Retinal pigment epithelial cell (primary cell): ENCODE data around the gene KLC4.

Experiments used
- DNase-seq: peaks from one replicate; pipeline ENCODE4 v3.0.0-alpha.2; 2010; ENCODE audit warnings: low read depth
- H3K4me3 ChIP-seq: 2 replicates; pipeline ENCODE4 v1.5.1; 2011; ENCODE audit warnings: mild to moderate bottlenecking, low read length, control low read depth, moderate library complexity
- CTCF ChIP-seq: conservative IDR thresholded peaks from 2 replicates; pipeline ENCODE4 v1.5.1; 2011; ENCODE audit warnings: low read depth, low read length, control low read depth, inconsistent platforms

KLC4 gene

GRCh38 chr6:43016176-43016942 is 43.1 kb upstream of the KLC4 start:
- H3K4me3 ChIP-seq, result no peak overlapping the region
- DNase-seq, result no peak
- TF ChIP-seq CTCF, result no peak

DNA sequence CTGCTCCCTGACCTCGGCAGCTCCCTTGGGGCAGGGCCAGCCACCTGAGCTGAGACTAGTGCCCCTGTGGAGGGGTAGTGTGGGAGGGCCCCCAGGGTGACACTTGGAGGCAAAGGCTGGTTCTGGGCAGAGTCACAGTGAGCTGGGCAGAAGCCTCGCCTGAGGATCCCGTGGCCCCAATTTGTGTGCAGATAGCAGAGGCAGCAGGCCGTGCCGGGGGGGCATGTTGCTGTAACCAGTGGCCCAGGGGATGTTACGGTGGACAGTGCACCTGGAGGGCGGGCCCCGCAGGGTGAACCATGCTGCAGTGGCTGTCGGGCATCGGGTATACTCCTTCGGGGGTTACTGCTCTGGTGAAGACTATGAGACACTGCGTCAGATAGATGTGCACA is 42.5 kb upstream of the KLC4 start:
- no peak for TF ChIP-seq CTCF
- no peak overlapping the region for H3K4me3 ChIP-seq
- DNase-seq, result no peak

GRCh38 chr6:43019152-43019551 is 40.3 kb upstream of the KLC4 start:
- no peak overlapping the region for H3K4me3 ChIP-seq
- no peak for DNase-seq
- no peak for TF ChIP-seq CTCF

- no peak for TF ChIP-seq CTCF
- no peak for DNase-seq
- H3K4me3 ChIP-seq, result no peak overlapping the region
Measured at GRCh38 chr6:43020052-43020705, 39.3 kb upstream of the KLC4 start.

DNA sequence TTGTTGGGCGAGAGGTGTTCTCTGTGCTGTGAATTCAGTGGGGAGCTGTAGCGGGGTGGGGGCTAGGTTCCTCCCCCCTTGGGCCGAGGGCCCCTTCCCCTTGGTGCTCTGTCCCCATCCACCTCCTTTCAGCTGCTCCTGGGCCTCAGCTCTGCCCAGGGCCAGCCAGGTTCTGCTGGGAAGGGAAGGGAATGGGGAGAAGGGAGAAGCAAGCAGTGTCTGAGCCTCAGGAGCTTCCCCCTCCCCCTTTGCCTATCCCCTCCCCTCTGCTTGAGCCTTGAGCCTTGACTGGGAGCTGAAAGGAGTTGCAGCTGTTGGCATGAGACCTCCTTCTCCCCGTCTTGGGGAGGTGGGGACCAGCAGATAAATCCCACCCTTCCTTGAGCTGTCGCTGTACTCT is 38.6 kb upstream of the KLC4 start:
- no peak for TF ChIP-seq CTCF
- no peak for DNase-seq
- peak overlapping the region; percentile 75 for H3K4me3 ChIP-seq

GRCh38 chr6:43021270-43022047 is 38.0 kb upstream of the KLC4 start, which contains the start of gene RRP36:
RRP36 (plus strand) TSS chr6:43021623; CDS start chr6:43021655, 32 bp downstream.
- no peak for DNase-seq
- peak within 1 kb of the TSS; percentile 75 for H3K4me3 ChIP-seq
- TF ChIP-seq CTCF, result no peak
